Colonic mucosa (tissue), 4 donors: ENCODE data around the gene MTMR3. TPM values are rescaled to one million over a fixed set of nuclear protein-coding genes. Genes with fewer than 3 reads are reported as not detected.
"Not testable (repeated sequence)": the region's sequence is repeated elsewhere in the genome, so short reads cannot be mapped to it uniquely, and the experiment has no call there.

Experiments used
- DNase-seq: peaks from one replicate; pipeline ENCODE4 v3.0.0-alpha.2; 2020
- H3K27ac ChIP-seq: fragments of 200-600 bp; one replicate; pipeline ENCODE4 v1.8.0; 2021
- H3K27me3 ChIP-seq: fragments of 200-600 bp; one replicate; pipeline ENCODE4 v1.8.0; 2021
- H3K36me3 ChIP-seq: fragments of 200-600 bp; one replicate; pipeline ENCODE4 v1.8.0; 2021
- H3K4me1 ChIP-seq: fragments of 200-600 bp; one replicate; pipeline ENCODE4 v1.8.0; 2021; ENCODE audit warnings: mild to moderate bottlenecking
- H3K4me3 ChIP-seq: fragments of 200-600 bp; one replicate; pipeline ENCODE4 v1.8.0; 2021
- H3K9ac ChIP-seq, 2 donors: one replicate each; pipeline ENCODE4 v1.7.0; 2013; ENCODE audit warnings: control low read depth in 2 of 2, low read depth in 2 of 2, low read length in 2 of 2
- H3K9me3 ChIP-seq: fragments of 200-600 bp; one replicate; pipeline ENCODE4 v1.8.0; 2021
- CTCF ChIP-seq: fragments of 200-600 bp; IDR thresholded peaks from one replicate; pipeline ENCODE4 v1.8.0; 2022; ENCODE audit warnings: antibody characterized with exemption, mild to moderate bottlenecking
- intact Hi-C: fragments of 100-400 bp; cut with DNase I; formaldehyde crosslinking; loops from one replicate; pipeline ENCODE4 v1.14.1; 2022
- total RNA-seq, 2 donors: library from RNA; stranded (reverse); fragmentation: NEBNext Ultra II Directional in 1 of 2; extraction: Animal tissue kit (Norgen Biotek cat#: 25700) in 1 of 2; gene quantifications; one replicate each; pipeline ENCODE4 v1.2.1, GENCODE V29; 2021
- donor health status: healthy.
- donor health status: DM: no; HTN: no; CAD: no.
- donor health status: DM: no; HTN: no; CAD: no.

Gene MTMR3
- total RNA-seq, 2 donors from 2014 or later = 35.9 to 49.4 TPM

GRCh38 chr22:29967461-29967860, 84.5 kb downstream of the MTMR3 start:
- Histone ChIP-seq H3K27me3 (no peaks in the 10 kb centered on the region), H3K9ac (no peak overlapping the region), H3K4me1 (peaks cover 4% of the 10 kb centered on the region), H3K9me3 (no peaks in the 10 kb centered on the region), H3K27ac (peak overlapping the region; percentile 48), H3K4me3 (no peak overlapping the region), H3K36me3 (peaks cover 4% of the 10 kb centered on the region)
- peak; percentile 51 for DNase-seq
- intact Hi-C loops = no loop called here
- TF ChIP-seq CTCF = no peak

- DNase-seq = no peak
- TF ChIP-seq CTCF = no peak
- Histone ChIP-seq H3K27me3 (no peaks in the 10 kb centered on the region), H3K4me3 (no peak overlapping the region), H3K36me3 (peaks cover 4% of the 10 kb centered on the region), H3K9me3 (no peaks in the 10 kb centered on the region), H3K9ac (no peak overlapping the region), H3K4me1 (peaks cover 4% of the 10 kb centered on the region), H3K27ac (no peak overlapping the region)
- intact Hi-C loops = no loop called here
These were observed 88.6 kb downstream of the MTMR3 start for GRCh38 chr22:29971607-29972006.

GRCh38 chr22:29972121-29972520, 89.1 kb downstream of the MTMR3 start:
- no peak for DNase-seq
- Histone ChIP-seq H3K9ac (no peak overlapping the region), H3K36me3 (peaks cover 4% of the 10 kb centered on the region), H3K4me1 (peaks cover 4% of the 10 kb centered on the region), H3K4me3 (no peak overlapping the region), H3K27ac (no peak overlapping the region), H3K27me3 (no peaks in the 10 kb centered on the region), H3K9me3 (no peaks in the 10 kb centered on the region)
- intact Hi-C loops = no loop called here
- no peak for TF ChIP-seq CTCF

GRCh38 chr22:29973269-29973668, 90.3 kb downstream of the MTMR3 start:
- Histone ChIP-seq H3K36me3 (peaks cover 4% of the 10 kb centered on the region), H3K4me1 (peaks cover 4% of the 10 kb centered on the region), H3K27ac (no peak overlapping the region), H3K9me3 (no peaks in the 10 kb centered on the region), H3K9ac (no peak overlapping the region), H3K4me3 (no peak overlapping the region), H3K27me3 (no peaks in the 10 kb centered on the region)
- DNase-seq = no peak
- no peak for TF ChIP-seq CTCF
- intact Hi-C loops = no loop called here

- H3K9ac ChIP-seq, DNase-seq, H3K27me3 ChIP-seq: not testable (repeated sequence)
These were observed 90.7 kb downstream of the MTMR3 start for GRCh38 chr22:29973680-29974079.

GRCh38 chr22:29975494-29975893, 92.5 kb downstream of the MTMR3 start:
- no peak for DNase-seq
- TF ChIP-seq CTCF = no peak
- Histone ChIP-seq H3K4me3 (no peak overlapping the region), H3K9ac (no peak overlapping the region), H3K27ac (no peak overlapping the region), H3K36me3 (peaks cover 4% of the 10 kb centered on the region), H3K4me1 (peaks cover 10% of the 10 kb centered on the region), H3K27me3 (no peaks in the 10 kb centered on the region), H3K9me3 (no peaks in the 10 kb centered on the region)
- intact Hi-C loops = no loop called here

More at GRCh38 chr22:29973680-29974079, 90.7 kb downstream of the MTMR3 start:
- H3K9me3 ChIP-seq, H3K27ac ChIP-seq, H3K4me1 ChIP-seq, H3K4me3 ChIP-seq, H3K36me3 ChIP-seq, intact Hi-C loops: not testable (repeated sequence)
